ENCODE measurements around the gene GRM8.

GRM8 gene

DNA sequence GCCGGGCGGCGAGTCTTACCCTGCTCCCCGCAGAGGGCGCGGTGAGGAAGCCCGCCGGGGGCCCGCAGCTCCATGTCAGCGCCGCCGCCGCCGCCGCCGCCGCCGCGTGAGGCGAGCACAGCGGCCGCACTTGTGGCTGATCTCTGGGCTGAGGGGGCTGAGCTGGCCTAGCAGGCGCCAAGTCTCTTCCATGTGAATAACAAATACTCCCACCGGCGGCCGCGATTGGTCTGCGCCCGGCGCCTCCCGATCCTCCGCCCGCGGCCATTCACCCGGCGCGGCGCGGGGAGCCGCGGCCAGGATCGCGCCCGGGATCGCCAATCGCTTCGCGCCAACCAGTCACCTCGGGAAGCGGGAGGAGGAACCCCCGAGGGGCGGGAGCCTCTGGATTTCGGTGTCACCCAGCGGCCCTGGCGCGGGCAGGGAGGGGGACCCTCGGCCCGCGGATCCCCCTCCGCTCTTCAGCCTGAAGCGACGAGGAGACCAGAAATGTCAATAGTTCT is at the start of gene GRM8:
Gene GRM8, minus strand, starts transcription at position 164 of the 503 bp plus-strand sequence.
- peak in 1 of 2 donors; percentile 55 for DNase-seq

DNA sequence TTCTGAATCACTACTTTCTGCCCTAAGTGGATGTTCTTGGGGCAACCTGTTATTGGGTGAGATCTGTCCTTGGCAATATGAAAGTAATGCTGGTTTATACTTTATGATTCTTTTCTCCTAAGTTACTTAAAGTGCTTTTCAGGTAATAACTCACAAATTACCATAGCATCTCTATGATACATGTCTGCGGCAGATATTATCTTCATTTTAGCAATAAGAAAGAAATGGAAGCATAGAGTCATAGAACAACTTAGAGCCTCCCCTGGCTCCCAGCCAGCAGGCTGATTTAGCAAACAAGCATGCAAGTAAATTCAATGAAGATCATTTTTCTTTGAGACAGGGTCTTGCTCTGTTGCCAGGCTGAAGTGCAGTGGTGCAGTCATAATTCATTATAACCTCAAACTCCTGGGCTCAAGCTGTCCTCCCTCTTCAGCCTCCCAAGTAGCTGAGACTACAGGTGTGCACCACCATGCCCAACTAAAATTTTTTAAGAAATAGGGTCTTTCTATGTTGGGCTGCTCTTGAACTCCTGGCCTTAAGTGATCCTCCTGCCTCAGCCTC is 38.1 kb upstream of the GRM8 start:
- no peak for DNase-seq

DNA sequence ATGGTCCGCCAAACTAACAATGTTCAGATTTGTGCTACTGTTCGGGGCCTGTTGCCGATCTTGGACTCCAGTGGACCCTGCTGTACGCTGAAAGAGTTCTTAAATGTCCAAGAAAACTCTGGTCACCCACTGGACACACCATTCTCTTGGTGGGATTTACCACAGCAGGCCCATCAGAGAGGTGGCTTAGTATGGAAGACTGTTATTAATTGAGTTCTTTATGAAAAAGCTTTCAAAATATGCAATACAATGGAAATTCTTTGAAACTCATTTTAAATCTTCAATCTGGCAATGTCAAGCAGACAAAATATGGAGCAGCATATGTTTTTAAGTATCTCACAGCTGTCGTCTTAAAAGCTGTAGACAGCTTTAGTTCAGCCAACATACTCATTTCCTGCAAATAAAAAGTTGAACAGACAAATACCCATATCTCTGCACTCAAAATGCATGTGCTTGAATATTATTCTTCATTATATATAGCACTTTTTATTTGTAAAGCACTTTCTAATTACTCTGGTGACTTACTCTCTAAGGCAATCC is 37.4 kb upstream of the GRM8 start:
- DNase-seq: peak in 1 of 2 donors; percentile 17

DNA sequence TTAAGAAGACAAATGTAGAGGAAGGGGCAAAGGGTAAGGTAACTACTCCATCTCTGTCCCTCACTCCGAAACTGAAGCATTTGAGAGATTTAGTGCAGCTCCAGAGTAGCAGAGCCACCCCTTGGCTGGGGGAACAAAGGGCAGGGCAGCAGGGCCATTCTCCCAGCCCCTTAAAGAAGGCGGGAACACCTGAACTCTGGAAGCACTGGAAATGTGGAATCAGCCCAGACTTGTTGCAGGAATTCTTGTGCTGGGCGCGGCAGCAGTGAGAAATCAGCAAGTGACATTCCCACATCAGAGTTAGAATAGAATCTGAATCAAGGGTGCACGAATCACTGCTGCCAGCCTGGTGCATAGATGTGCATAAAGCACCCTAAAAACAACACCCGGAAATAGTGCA is 34.4 kb upstream of the GRM8 start:
- no peak for DNase-seq

DNA sequence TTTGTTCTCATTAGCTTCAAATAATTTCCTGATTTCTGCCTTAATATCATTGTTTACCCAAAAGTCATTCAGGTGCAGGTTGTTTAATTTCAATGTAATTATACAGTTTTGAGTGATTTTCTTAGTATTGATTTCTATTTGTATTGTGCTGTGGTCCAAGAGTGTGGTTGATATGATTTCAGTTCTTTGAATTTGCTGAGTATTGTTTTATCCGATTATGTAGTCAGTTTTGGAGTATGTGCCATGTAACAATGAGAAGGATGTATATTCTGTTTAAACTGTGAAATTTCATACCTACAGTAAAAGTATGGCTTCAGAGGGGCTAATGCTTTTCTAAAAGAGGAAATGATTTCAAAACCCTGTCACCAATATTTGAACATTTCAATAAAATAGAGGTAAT is 17.4 kb upstream of the GRM8 start:
- DNase-seq: no peak

DNA sequence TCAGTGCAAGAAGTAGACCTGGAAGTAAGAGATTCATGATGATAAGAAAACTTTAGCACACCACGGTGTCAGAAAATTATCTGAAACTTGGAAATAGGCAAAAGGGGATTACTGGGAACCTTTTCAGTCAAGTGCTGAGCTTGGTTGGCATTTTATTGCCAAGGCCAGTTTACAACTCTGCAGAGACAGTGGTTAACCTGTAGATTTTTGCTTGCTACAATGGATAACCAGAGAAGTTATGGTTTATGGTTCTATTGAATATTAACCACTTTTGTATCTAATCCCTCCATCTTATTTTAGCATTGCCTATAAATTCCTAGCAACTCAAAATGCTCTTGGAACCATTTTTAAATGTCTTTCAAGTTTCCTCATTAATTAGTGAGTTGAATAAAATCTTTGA is 13.3 kb upstream of the GRM8 start:
- DNase-seq: no peak

DNA sequence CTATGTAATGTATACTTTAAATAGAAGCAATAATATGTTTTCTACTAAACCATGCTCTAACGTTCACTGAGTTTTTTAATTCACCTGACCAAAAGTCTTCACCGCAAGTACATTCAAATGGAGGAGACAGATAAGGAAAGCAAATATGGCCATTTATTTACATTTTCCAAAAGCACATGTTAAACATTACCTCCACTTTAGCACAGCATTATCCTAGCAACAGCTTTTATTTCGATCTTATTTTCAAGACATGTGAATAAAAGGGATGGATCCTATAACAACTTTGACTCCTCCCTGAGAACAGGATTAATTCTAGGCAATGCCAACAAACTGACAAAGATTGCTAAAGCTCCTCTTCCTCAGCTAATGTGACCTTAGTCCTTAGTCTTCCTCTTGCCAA is 11.5 kb upstream of the GRM8 start:
- DNase-seq: no peak

DNA sequence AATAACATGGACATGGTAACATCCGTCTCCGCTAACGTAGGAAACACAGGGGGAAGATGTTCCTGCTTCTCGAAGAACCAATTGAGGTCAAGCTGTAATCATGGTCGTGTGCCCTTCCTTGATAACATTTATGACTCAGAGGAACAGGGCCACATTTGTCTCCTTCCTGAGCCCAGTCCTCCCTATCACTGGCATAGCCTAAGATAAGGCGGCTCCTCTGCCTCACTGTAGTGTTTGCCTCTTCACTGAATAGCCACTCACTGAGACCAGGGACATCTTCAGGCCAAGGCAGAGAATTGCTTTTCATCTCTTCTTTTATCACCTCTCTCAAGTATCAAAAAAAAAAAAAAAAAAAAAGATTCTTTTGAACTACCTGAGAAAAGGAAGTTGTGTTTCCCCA is 5.4 kb upstream of the GRM8 start:
- DNase-seq: no peak

DNA sequence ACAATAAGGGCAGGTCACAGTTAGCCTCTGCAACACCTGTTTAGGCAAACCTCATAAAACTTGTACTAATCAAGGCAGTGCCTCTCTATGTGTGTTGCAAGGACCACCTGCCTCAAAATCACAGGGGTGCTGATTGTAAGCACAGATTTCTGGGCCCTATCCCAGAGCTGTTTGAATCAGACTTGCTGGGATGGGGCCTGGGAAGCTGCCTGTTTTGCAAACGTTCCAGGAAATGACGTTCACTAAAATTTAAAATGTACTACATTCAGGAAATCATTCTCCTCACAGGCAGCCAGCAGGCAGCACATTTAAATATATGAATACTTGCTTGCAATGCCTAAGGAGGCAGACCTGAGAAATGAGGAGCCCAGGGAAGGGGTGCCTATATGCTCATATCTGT is 4.3 kb upstream of the GRM8 start:
- no peak for DNase-seq

DNA sequence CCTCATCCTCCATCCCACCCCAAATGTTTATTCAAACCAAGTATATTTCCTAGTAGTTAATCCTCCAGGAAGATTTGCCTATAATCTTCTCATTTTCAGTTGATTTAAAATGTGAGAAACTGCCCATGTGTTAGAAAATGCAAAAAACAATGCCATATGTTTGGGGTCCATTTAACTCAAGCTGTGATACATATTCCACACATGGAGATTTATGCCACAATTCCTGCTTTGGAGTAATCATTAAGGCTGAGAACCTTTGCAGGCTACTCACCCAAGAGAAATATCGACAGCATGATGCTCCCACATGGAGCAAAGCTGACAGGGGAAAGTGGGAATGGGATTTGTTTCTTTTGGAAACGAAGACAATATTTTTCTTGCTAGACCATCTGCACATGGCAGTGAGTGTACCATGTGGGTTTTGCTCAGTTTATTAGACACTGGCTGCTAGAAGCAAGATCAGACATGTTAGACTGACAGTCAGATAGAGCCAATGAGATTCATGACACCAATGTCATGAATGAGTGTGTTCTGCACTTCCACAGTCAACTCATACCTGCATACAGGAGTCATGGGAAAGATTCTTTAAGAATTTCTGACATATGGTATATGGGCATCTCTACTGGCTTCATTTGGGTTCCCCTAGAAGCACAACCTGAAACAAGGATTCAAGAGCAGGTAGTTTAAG is 3.4 kb upstream of the GRM8 start:
- no peak for DNase-seq

DNA sequence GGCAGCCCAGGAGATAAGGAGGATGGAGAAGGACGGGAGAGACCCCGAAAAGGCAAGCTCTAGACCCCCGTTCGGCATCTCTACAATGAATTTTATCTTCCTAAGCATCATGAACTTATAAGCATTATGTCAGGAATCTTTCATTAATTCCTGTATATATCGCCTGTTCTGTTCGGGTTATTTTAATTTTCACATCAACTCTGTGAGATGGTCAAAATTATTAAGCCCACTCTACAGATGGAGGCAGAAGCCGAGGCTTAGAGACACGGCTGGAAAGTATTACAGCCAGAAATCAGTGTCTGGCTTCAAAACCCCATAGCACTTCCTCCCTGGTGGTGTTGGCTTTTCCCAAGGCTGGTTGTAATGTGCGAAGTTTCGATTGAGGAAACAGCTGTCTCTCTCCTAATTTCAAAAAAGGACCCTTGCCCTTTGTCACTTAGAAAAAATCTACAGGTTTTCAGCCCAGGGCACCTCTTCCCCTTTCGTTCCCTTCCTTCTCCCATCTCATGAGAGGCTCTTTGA is 1.5 kb upstream of the GRM8 start:
- no peak for DNase-seq

DNA sequence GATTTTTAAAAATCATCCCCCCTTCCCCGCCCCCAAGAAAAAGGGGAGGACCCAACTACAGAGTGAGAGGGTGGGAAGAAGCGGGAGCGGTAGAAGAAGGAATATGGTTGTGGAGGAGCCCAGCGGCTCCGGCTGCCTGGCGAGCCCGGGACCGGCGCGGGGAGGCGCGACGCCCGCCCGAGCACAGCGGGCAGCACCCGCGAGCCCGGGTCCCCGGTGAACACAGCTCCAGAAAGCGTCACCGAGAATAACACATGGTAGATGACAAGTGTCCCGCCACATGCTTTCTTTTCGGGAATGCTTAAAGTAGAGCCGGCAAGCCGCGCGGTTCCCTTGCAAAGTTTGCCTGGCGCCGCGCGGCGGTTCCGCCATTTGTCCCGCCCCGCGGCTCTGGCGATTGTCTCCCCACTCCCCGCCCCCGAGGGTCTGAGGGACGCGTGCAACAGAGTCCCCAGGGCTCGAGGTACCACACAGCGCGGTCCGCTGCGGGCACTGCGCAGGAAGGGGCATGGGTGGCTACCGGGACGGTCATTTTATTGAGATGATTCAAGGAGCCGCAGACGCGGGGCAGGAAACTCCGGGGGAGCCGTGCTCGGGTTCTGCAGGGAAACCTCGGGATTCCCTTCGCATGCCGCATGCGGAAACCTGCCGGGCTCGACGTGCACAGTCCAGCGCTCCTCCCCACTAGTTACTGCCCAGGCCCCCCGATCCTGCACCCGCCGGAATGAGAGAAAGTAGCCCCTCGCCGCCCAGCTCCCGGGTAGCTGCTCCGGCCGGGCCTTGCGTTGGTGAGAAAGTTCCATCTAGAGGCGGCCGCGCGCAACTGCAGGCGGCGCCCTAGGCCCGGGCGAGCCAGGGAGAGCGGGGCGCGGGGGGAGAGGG is 781 bp upstream of the GRM8 start:
- DNase-seq: peak; percentile 36 to 64

DNA sequence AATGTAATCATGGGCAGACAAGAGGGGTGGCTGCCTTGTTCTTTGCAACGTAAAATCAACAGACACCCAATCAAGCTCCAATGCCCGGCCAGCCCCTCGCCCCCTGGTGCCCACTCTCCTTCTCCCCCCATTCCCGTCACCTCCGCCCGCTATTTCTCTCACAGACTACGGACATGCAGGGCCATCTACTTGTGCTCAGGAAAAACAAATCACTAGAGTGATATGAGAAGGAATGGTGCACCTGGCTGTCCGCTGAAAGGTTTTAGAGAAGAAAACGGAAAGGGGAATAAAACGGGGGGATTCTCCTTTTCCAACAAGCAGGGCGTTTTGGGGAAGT is 396 bp downstream of the GRM8 start:
- DNase-seq: no peak

DNA sequence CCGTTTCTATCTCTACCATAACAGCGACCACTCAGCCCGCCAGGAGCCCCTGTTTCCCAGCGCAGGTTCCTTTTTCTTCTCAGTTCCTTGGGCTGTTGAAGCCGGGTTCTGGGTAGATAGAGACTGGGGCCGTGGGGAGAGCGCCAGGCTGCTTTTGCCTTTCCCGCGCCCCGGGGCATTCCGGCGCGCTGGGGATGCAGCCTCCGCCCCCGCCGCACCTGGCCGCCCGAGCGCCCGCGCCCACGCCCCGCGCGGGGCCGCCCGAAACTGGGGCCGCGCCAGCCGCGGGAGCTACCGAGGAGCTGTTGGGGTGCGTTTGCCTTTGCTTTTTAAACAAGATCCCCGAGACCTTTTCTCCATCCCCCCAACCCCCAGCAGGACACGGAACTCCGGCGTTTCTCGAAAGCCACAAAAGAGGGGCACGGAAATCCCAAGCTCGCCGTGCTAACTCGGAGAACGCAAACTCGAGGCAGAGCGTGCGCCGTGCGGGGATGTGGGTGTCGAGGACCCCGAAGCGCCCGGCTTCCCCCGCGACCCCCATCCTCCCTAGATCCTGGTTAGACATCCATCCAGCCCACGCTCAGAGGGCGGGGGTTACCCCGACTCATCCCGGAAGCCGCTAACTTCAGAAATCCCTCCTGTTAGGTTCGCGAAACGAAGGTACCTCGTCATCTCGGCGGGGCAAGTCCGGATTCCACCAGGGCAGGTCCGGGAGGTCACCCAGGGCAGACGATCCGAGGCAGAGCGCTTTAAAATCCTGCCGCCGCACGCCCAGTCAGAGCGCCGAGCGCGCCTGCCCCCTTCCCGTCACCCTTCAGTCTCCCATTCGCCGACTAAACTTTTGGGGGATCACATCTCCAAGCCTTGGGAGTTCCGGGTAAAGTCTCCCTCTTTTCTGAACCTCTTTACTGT is 1.0 kb downstream of the GRM8 start:
- no peak for DNase-seq

DNA sequence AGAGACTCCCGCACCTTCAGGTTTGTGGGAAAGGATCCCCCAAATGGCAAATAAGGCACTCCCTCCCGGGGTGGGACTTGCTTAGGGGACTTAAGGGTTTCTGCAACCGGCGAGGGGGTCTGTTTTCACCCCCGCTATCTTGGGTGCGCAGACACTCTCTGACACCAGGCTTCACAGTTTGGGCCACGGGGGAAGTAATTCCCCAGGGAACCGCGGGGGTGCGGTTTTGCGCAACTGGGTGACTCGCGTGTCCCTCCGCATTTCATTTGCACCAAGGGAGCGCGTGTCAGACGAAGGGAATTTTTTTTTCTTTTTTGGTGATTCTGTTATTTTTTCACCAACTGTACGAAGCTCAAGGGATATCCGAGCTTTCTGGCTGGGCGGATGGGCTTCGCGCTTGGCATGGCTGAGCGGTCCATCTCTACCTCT is 1.7 kb downstream of the GRM8 start:
- DNase-seq: peak in 1 of 2 donors; percentile 10

DNA sequence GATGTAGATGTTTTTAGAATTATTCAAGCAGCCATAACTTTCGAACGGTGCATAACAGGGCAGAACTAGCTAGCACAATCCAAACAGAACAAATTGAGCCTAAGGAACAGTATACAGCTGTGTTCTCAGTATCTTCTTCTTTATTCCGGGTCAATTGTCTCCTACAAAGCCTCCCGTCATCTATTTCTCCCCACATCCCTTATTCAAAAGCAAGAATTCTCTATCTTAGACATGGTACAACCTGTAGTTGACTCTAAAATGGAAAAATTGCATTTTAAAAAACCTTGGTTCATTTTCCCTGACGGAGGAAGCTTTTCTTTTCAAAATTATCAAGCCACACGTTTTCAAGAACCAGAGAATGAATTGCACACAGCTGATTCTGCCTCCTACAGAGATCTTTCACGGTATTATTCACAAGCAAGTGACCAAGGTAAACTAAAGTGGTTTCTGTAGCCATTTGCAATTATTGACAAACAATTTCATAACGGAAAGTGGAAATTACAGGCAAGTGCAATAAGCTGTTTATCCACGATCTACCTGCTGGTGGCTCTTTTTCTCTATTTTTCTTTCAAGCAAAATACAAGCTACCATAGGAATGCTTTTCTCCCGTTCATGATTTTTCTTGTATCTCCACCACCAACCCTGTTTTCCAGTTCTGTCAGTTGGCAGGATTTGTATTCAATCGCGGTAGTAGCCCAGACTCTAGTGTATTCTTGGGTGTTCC is 2.3 kb downstream of the GRM8 start:
- DNase-seq: peak in 1 of 2 donors; percentile 37

DNA sequence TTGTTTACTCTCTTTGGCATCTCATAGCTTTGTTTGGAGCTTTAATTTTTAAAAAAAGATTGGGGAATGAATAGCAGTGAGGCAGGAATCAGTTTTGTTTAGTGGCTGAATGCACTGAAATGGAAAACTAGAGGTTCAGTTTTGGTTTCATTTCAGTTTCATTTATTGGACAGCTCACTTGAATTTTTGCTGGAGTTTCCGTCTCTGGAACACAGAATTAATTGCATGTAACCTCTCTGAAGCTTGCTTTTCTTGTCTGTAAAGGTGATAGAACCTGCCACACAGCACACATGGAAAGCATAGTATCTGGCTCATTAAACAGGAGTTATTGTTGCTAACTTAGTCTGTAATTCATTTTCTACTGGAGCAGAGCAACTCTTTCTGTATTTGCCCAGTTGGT is 7.1 kb downstream of the GRM8 start:
- DNase-seq: no peak

DNA sequence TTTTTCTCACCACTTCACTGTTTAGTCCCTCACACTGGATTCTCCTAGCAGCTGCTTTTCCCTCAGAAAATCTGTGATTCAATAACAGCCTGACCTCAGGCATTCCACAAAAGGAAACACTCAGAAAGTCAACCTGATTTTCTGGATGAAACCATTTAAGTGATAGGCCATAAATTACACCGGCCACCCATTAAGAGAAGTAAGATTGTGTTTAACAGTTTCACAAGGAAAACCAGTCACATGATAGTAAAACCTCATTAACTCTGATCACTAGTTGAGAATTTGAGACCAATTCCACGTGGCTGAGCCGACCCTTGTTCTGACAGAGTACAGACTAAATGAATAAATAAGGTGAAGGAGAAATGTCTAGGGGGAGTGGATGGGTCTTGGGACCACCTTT is 7.7 kb downstream of the GRM8 start:
- no peak for DNase-seq

DNA sequence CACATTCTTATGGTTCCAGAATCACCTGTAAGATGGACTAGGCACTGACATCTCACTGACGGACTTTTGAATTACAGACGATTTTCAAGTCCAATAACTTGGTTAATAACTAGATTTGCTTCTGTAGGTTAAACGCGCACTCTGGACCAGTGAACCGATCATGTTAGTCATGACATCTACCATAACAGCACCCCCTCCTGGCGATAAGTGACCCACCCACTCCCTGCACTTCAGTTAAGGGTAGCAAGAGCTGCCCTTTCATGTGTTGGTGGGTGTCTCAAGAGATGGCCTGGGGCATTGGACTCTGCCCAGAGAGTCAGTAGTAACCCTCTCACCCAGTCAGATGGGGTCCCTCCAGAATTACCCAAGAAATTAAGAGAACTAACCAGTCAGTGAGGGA is 12.9 kb downstream of the GRM8 start:
- no peak for DNase-seq

DNA sequence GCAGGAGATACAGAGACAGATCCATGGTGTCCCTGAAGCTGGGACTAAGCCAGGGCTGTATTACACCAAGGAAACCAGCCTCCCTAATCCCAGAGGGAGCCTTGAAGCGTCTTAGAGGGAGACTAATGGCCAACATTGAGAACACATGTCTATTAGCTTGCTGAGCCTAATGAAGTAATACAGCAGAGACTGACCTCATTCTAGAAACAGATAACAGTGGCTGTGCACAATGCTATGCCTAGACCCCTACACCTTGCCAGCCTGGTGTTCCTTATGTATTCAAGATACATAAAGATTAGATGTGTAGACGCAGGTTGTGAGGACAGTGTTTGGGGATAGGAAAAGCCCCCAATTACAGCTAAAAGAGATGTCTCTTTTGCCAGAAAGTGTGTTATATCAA is 19.1 kb downstream of the GRM8 start:
- no peak for DNase-seq

DNA sequence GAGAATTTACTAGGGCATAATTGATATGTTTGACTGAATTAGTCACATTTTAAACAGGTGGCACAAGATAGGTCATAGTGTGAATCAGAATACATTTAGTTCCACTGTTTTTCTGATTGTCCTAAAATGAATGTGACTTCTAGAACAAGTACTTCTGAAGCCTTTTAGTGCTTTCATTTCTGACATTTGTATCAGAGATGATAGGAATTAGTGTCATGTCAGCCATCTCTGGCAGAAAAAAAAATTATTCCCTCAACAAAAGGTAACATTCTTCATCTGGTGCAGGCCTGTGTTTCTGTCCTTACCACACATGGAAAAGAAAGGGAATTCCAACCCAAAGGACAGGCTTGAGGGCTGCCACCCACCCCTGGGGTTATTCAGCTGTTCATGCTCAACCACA is 21.3 kb downstream of the GRM8 start:
- DNase-seq: no peak

All from hippocampal formation (tissue), 2 donors.